K562 (cell line): Measurements from ENCODE around the gene EXD2. TPM values are rescaled to one million over a fixed set of nuclear protein-coding genes. Genes with fewer than 3 reads are reported as not detected.

Experiments used
- EP400 ChIP-seq: fragments of 450-650 bp; IDR thresholded peaks from 2 replicates; pipeline ENCODE4 v1.6.1; 2017; ENCODE audit warnings: antibody characterized with exemption, mild to moderate bottlenecking, moderate library complexity
- HNRNPLL ChIP-seq: fragments of 200-400 bp; formaldehyde crosslinking; IDR thresholded peaks from 2 replicates; pipeline ENCODE4 v1.6.1; 2017; ENCODE audit warnings: low read length, low read depth, mild to moderate bottlenecking; ENCODE audit not compliant: poor library complexity, severe bottlenecking
- HOXB6 ChIP-seq: fragments of 250-450 bp; sonication (Bioruptor Pico); IDR thresholded peaks from 2 replicates; pipeline ENCODE4 v1.5.1; 2022; ENCODE audit warnings: mild to moderate bottlenecking, borderline replicate concordance
- ILK ChIP-seq: fragments of 450-650 bp; IDR thresholded peaks from 2 replicates; pipeline ENCODE4 v1.6.1; 2016; ENCODE audit warnings: missing genetic modification characterization, low read depth, mild to moderate bottlenecking, missing compliant biosample characterization, moderate library complexity, borderline replicate concordance
- JUND ChIP-seq, 2 experiments: IDR thresholded peaks; 2 replicates in 1 of 2; 3 replicates in 1 of 2; pipeline ENCODE4 v1.6.1; 2011; ENCODE audit warnings: borderline replicate concordance in 2 of 2, low read depth in 2 of 2, low read length in 2 of 2, improper control_type of control experiment in 1 of 2, missing biosample characterization in 1 of 2, missing genetic modification characterization in 1 of 2, missing genetic modification reagents in 1 of 2
- KLF13 ChIP-seq: fragments of 450-650 bp; IDR thresholded peaks from 2 replicates; pipeline ENCODE4 v1.6.1; 2016; ENCODE audit warnings: missing genetic modification characterization, low read depth, mild to moderate bottlenecking, missing compliant biosample characterization, moderate library complexity, borderline replicate concordance
- MCM7 ChIP-seq, 2 experiments: fragments of 450-650 bp; IDR thresholded peaks; 2 replicates each; pipeline ENCODE4 v1.6.1; 2016 to 2018
- NCOA4 ChIP-seq: fragments of 450-650 bp; IDR thresholded peaks from 2 replicates; pipeline ENCODE4 v1.6.1; 2018; ENCODE audit warnings: mild to moderate bottlenecking; ENCODE audit not compliant: partially characterized antibody
- NFE2L1 ChIP-seq: fragments of 450-650 bp; IDR thresholded peaks from 2 replicates; pipeline ENCODE4 v1.6.1; 2016; ENCODE audit warnings: missing genetic modification characterization, low read depth, mild to moderate bottlenecking, missing compliant biosample characterization, moderate library complexity, borderline replicate concordance
- NR2C2 ChIP-seq, 2 experiments: fragments of 200-800 bp in 1 of 2; sonication (Bioruptor generic) in 1 of 2; sonication (generic) in 1 of 2; formaldehyde crosslinking in 1 of 2; IDR thresholded peaks; 2 replicates each; pipeline versions ENCODE4 v1.6.1 to v1.8.0; 2016 to 2022; ENCODE audit warnings: mild to moderate bottlenecking in 1 of 2, missing compliant biosample characterization in 1 of 2, missing genetic modification characterization in 1 of 2, missing genetic modification reagents in 1 of 2
- SIN3B ChIP-seq: fragments of 450-650 bp; IDR thresholded peaks from 2 replicates; pipeline ENCODE4 v1.6.1; 2017; ENCODE audit warnings: low read depth, mild to moderate bottlenecking, moderate library complexity
- SMARCB1 ChIP-seq: IDR thresholded peaks from 2 replicates; pipeline ENCODE4 v1.6.1; 2011; ENCODE audit warnings: improper control_type of control experiment, low read depth; ENCODE audit not compliant: insufficient read length
- TAF7 ChIP-seq: fragments of 450-650 bp; IDR thresholded peaks from 2 replicates; pipeline ENCODE4 v1.6.1; 2016; ENCODE audit warnings: missing genetic modification characterization, missing compliant biosample characterization
- TEAD2 ChIP-seq: fragments of 450-650 bp; IDR thresholded peaks from 2 replicates; pipeline ENCODE4 v1.6.1; 2016; ENCODE audit warnings: missing genetic modification characterization, control low read depth, missing compliant biosample characterization
- ZC3H11A ChIP-seq: IDR thresholded peaks from 2 replicates; pipeline ENCODE4 v1.6.1; 2012; ENCODE audit warnings: low read depth, low read length, improper control_type of control experiment
- ZNF174 ChIP-seq: fragments of 250-450 bp; sonication (Bioruptor Pico); IDR thresholded peaks from 2 replicates; pipeline ENCODE4 v1.4.0; 2020; ENCODE audit warnings: mild to moderate bottlenecking
- ZNF175 ChIP-seq: fragments of 200-800 bp; sonication (Bioruptor generic); IDR thresholded peaks from 2 replicates; pipeline ENCODE4 v1.6.1; 2016; ENCODE audit warnings: low read depth, mild to moderate bottlenecking, missing genetic modification characterization, missing compliant biosample characterization
- ZNF282 ChIP-seq: sonication (generic); formaldehyde crosslinking; IDR thresholded peaks from 2 replicates; pipeline ENCODE4 v1.8.1; 2023; ENCODE audit warnings: missing genetic modification reagents
- polyA plus RNA-seq, 8 experiments: library from polyadenylated mRNA; depleted of rRNA in 4 of 8; stranded (reverse) in 5 of 8; unstranded in 3 of 8; fragments of >200 nt; fragmentation: Nextera tagmentation in 2 of 8; fragmentation: Illumina TruSeq in 1 of 8; extraction: Ambion mirVana in 2 of 8; extraction: Trizol in 1 of 8; gene quantifications; 2 replicates each; pipeline versions ENCODE4 v1.2.1 to v1.2.3, GENCODE V29; 2011 to 2014; ENCODE audit warnings: inconsistent platforms in 1 of 8, missing spikeins in 1 of 8
- total RNA-seq, 7 experiments: library from RNA; depleted of rRNA in 6 of 7; stranded (reverse); fragments of >200 nt in 6 of 7; fragmentation: Illumina TruSeq in 2 of 7; extraction: Trizol in 2 of 7; gene quantifications; 2 replicates each; pipeline versions ENCODE4 v1.2.1 to v1.2.3, GENCODE V29; 2011 to 2021; ENCODE audit warnings: low replicate concordance in 1 of 7
- TF ChIP-seq, protein P1 (sequence below): fragments of 200-400 bp; formaldehyde crosslinking; IDR thresholded peaks from 2 replicates; pipeline ENCODE4 v1.6.1; 2017; ENCODE audit warnings: mild to moderate bottlenecking, low read depth, low read length, moderate library complexity
- TF ChIP-seq, protein P2 (sequence below): fragments of 450-650 bp; IDR thresholded peaks from 2 replicates; pipeline ENCODE4 v1.6.1; 2014; ENCODE audit warnings: low read depth, mild to moderate bottlenecking, moderate library complexity, borderline replicate concordance
- TF ChIP-seq, protein P3 (sequence below), 2 experiments: fragments of 450-650 bp; conservative IDR thresholded peaks; 2 replicates each; pipeline ENCODE4 v1.6.1; 2017; ENCODE audit warnings: mild to moderate bottlenecking in 2 of 2, moderate library complexity in 2 of 2

The EXD2 gene
- total and polyA plus RNA-seq, 9 of the 15 experiments (the other 6 are each of a cell fraction or from before 2014, with no cell fraction given), result 1.6 to 7.5 (median 3.7) TPM

DNA sequence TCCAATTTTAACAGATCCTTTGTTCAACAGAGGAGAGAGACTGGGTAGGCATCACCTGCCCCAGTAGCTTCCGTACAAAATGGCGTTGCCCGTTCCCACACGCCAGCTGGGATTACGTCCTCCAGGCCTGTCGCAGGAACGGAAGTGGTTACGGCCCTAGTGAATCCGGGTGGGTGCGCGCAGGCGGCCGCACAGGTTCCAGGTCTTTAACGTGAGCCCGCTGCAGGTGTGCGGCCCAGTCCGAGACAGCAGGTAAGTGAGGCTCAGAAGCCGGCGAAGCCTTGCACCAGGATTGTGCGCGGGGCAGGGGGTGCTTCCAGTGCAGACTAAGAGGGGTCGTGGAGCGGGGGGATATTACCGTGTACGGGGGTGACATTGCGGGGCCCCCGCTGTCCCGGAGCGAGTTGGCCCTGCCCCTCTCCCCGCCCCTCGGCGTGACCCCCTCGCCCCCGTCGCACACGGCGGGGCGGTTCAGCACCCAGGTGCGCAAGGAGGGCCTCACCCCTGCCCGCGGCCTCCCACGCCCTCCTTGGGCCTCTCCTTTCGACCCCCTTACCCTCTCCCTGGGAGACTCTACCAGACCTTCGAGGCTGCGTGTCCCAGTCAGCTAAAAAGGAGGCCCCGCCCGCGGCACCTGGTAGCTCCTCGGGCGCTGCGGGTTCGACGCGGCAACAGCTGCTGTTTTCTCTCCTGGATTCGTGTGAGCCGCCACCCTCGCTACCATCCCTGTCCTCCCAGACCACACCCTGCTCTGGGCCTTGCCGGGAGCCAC, at the start of gene EXD2 (continued):
- TF ChIP-seq, protein P1, sequence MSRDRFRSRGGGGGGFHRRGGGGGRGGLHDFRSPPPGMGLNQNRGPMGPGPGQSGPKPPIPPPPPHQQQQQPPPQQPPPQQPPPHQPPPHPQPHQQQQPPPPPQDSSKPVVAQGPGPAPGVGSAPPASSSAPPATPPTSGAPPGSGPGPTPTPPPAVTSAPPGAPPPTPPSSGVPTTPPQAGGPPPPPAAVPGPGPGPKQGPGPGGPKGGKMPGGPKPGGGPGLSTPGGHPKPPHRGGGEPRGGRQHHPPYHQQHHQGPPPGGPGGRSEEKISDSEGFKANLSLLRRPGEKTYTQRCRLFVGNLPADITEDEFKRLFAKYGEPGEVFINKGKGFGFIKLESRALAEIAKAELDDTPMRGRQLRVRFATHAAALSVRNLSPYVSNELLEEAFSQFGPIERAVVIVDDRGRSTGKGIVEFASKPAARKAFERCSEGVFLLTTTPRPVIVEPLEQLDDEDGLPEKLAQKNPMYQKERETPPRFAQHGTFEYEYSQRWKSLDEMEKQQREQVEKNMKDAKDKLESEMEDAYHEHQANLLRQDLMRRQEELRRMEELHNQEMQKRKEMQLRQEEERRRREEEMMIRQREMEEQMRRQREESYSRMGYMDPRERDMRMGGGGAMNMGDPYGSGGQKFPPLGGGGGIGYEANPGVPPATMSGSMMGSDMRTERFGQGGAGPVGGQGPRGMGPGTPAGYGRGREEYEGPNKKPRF, result no peak
- TF ChIP-seq TEAD2, result no peak
- TF ChIP-seq ZNF175 (CRISPR knock-in tag), result 0 out of 2 replicates have a peak, but pooled peaks have one; percentile 12
- no peak for TF ChIP-seq SMARCB1
- peak; percentile 86 for TF ChIP-seq EP400
- TF ChIP-seq, protein P2, sequence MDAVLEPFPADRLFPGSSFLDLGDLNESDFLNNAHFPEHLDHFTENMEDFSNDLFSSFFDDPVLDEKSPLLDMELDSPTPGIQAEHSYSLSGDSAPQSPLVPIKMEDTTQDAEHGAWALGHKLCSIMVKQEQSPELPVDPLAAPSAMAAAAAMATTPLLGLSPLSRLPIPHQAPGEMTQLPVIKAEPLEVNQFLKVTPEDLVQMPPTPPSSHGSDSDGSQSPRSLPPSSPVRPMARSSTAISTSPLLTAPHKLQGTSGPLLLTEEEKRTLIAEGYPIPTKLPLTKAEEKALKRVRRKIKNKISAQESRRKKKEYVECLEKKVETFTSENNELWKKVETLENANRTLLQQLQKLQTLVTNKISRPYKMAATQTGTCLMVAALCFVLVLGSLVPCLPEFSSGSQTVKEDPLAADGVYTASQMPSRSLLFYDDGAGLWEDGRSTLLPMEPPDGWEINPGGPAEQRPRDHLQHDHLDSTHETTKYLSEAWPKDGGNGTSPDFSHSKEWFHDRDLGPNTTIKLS, result 0 out of 2 replicates have a peak, but pooled peaks have one; percentile 61
- TF ChIP-seq, protein P3, sequence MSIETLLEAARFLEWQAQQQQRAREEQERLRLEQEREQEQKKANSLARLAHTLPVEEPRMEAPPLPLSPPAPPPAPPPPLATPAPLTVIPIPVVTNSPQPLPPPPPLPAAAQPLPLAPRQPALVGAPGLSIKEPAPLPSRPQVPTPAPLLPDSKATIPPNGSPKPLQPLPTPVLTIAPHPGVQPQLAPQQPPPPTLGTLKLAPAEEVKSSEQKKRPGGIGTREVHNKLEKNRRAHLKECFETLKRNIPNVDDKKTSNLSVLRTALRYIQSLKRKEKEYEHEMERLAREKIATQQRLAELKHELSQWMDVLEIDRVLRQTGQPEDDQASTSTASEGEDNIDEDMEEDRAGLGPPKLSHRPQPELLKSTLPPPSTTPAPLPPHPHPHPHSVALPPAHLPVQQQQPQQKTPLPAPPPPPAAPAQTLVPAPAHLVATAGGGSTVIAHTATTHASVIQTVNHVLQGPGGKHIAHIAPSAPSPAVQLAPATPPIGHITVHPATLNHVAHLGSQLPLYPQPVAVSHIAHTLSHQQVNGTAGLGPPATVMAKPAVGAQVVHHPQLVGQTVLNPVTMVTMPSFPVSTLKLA (conservative IDR thresholded peaks at IDR 0.05), result peak; percentile 53 to 67
- peak; percentile 42 for TF ChIP-seq TAF7 (tag)
- TF ChIP-seq HNRNPLL, result peak; percentile 60
- 0 out of 2 replicates have a peak, but pooled peaks have one; percentile 26 for TF ChIP-seq KLF13 (tag)
- no peak for TF ChIP-seq ZNF282 (CRISPR knock-in tag)
- TF ChIP-seq ZC3H11A, result 0 out of 2 replicates have a peak, but pooled peaks have one; percentile 73
- TF ChIP-seq NR2C2 (CRISPR knock-in tag; IDR thresholded peaks at IDR 0.05), result peak; percentile 91
- TF ChIP-seq NR2C2 (tag; IDR thresholded peaks at IDR 0.05), result peak; percentile 98
- TF ChIP-seq MCM7 (IDR thresholded peaks at IDR 0.05), result no peak
- TF ChIP-seq NCOA4, result no peak
- TF ChIP-seq HOXB6 (CRISPR knock-in tag), result no peak
- no peak for TF ChIP-seq ZNF174 (CRISPR knock-in tag)
- no peak for TF ChIP-seq ILK
- TF ChIP-seq JUND (IDR thresholded peaks at IDR 0.05; ENCODE audit: borderline replicate concordance, low read depth, low read length), result peak; percentile 87
- TF ChIP-seq JUND (tag; IDR thresholded peaks at IDR 0.05; ENCODE audit: borderline replicate concordance, low read depth, low read length), result peak; percentile 65; the same call in 1 of the 3 replicates
- TF ChIP-seq NFE2L1, result no peak
- 0 out of 2 replicates have a peak, but pooled peaks have one; percentile 21 for TF ChIP-seq SIN3B
